HEK293 (cell line): Measurements from ENCODE around the gene SERTAD1.

Experiments used
- CTCF ChIA-PET: fragments of 350-600 bp; formaldehyde crosslinking; extraction: SDS; loops from one replicate; lab custom pipeline; 2021; ENCODE audit warnings: antibody characterized with exemption; lab: Yijun Ruan, JAX
- POLR2A ChIA-PET: fragments of 300-600 bp; formaldehyde crosslinking; extraction: SDS; loops from one replicate; lab custom pipeline; 2020; ENCODE audit warnings: antibody characterized with exemption, inconsistent platforms; lab: Yijun Ruan, JAX
- H3K27ac ChIP-seq: fragments of 200-500 bp; sonication (Bioruptor generic); 2 replicates; pipeline ENCODE4 v1.5.1; 2014; ENCODE audit warnings: low read depth, low read length, control low read depth, inconsistent platforms; ENCODE audit errors: extremely low read depth
- H3K36me3 ChIP-seq, 2 experiments: fragments of 200-500 bp in 1 of 2; sonication (Bioruptor generic) in 1 of 2; 1 replicate in 1 of 2; 2 replicates in 1 of 2; pipeline ENCODE4 v1.5.1; 2014 to 2017; ENCODE audit warnings: inconsistent platforms in 2 of 2, low read length in 2 of 2; ENCODE audit not compliant: control insufficient read depth in 2 of 2, insufficient read depth in 1 of 2
- H3K4me1 ChIP-seq: fragments of 200-500 bp; sonication (Bioruptor generic); 2 replicates; pipeline ENCODE4 v1.5.1; 2014; ENCODE audit warnings: mild to moderate bottlenecking, low read length, inconsistent platforms; ENCODE audit not compliant: control insufficient read depth, insufficient read depth
- H3K4me3 ChIP-seq: 2 replicates; pipeline ENCODE4 v1.5.1; 2011; ENCODE audit warnings: low read depth, mild to moderate bottlenecking, control low read depth, low read length, moderate library complexity
- H3K9me3 ChIP-seq: fragments of 200-500 bp; sonication (Bioruptor generic); 2 replicates; pipeline ENCODE4 v1.5.1; 2014; ENCODE audit warnings: low read depth, low read length, inconsistent platforms; ENCODE audit not compliant: control insufficient read depth, insufficient read depth
- CTCF ChIP-seq: fragments of 450-650 bp; formaldehyde crosslinking; IDR thresholded peaks from 2 replicates; pipeline ENCODE4 v1.5.1; 2016; ENCODE audit warnings: missing biosample characterization, missing genetic modification characterization
- FEZF1 ChIP-seq: fragments of 450-650 bp; formaldehyde crosslinking; IDR thresholded peaks from 2 replicates; pipeline ENCODE4 v1.5.1; 2016; ENCODE audit warnings: missing biosample characterization, missing genetic modification characterization
- HIC1 ChIP-seq: fragments of 450-650 bp; formaldehyde crosslinking; IDR thresholded peaks from 2 replicates; pipeline ENCODE4 v1.5.1; 2016; ENCODE audit warnings: missing biosample characterization, missing genetic modification characterization
- MEIS1 ChIP-seq: sonication (generic); formaldehyde crosslinking; IDR thresholded peaks from 2 replicates; pipeline ENCODE4 v1.8.1; 2022; ENCODE audit warnings: missing genetic modification reagents, mild to moderate bottlenecking, borderline replicate concordance
- MZF1 ChIP-seq: fragments of 450-650 bp; formaldehyde crosslinking; IDR thresholded peaks from 2 replicates; pipeline ENCODE4 v1.5.1; 2017; ENCODE audit warnings: missing biosample characterization, missing genetic modification characterization, borderline replicate concordance
- ZNF148 ChIP-seq: fragments of 450-650 bp; formaldehyde crosslinking; IDR thresholded peaks from 2 replicates; pipeline ENCODE4 v1.5.0; 2017; ENCODE audit warnings: missing biosample characterization, missing genetic modification characterization, borderline replicate concordance
- ZNF335 ChIP-seq: fragments of 450-650 bp; formaldehyde crosslinking; conservative IDR thresholded peaks from 2 replicates; pipeline ENCODE4 v1.5.1; 2016; ENCODE audit warnings: missing biosample characterization, missing genetic modification characterization
- ZNF423 ChIP-seq: fragments of 450-650 bp; formaldehyde crosslinking; IDR thresholded peaks from 2 replicates; pipeline ENCODE4 v1.5.1; 2016; ENCODE audit warnings: missing biosample characterization, missing genetic modification characterization
- ZNF473 ChIP-seq: fragments of 450-650 bp; formaldehyde crosslinking; IDR thresholded peaks from 2 replicates; pipeline ENCODE4 v1.5.1; 2017; ENCODE audit warnings: missing biosample characterization, missing genetic modification characterization
- ZNF600 ChIP-seq: fragments of 450-650 bp; formaldehyde crosslinking; IDR thresholded peaks from 2 replicates; pipeline ENCODE4 v1.5.1; 2016; ENCODE audit warnings: missing biosample characterization, missing genetic modification characterization
- ZNF654 ChIP-seq: fragments of 450-650 bp; formaldehyde crosslinking; IDR thresholded peaks from 2 replicates; pipeline ENCODE4 v1.5.1; 2016; ENCODE audit warnings: low read depth, missing biosample characterization, missing genetic modification characterization
- ZNF664 ChIP-seq: fragments of 450-650 bp; formaldehyde crosslinking; IDR thresholded peaks from 2 replicates; pipeline ENCODE4 v1.5.1; 2016; ENCODE audit warnings: missing biosample characterization, missing genetic modification characterization
- TF ChIP-seq, protein P1 (sequence below): fragments of 450-650 bp; formaldehyde crosslinking; IDR thresholded peaks from 2 replicates; pipeline ENCODE4 v1.5.1; 2016; ENCODE audit warnings: missing biosample characterization, missing genetic modification characterization
- TF ChIP-seq, protein P2 (sequence below): fragments of 450-650 bp; formaldehyde crosslinking; IDR thresholded peaks from 2 replicates; pipeline ENCODE4 v1.5.1; 2016; ENCODE audit warnings: missing biosample characterization, missing genetic modification characterization

Gene SERTAD1

GRCh38 chr19:40378509-40378908 is 47.3 kb downstream of the SERTAD1 start:
- TF ChIP-seq ZNF335 = no peak
- no peak for TF ChIP-seq ZNF654 (tag by site-specific recombination)
- no peak for TF ChIP-seq FEZF1 (tag by site-specific recombination)
- TF ChIP-seq ZNF148 (tag by site-specific recombination) = no peak
- TF ChIP-seq MEIS1 (CRISPR knock-in tag) = no peak
- no peak for TF ChIP-seq ZNF423 (tag by site-specific recombination)
- TF ChIP-seq HIC1 (tag by site-specific recombination) = peak; percentile 38; the same call in 1 of the 2 replicates
- no peak for TF ChIP-seq MZF1 (tag by site-specific recombination)
- no peak for TF ChIP-seq ZNF473 (tag by site-specific recombination)
- TF ChIP-seq, protein P1, sequence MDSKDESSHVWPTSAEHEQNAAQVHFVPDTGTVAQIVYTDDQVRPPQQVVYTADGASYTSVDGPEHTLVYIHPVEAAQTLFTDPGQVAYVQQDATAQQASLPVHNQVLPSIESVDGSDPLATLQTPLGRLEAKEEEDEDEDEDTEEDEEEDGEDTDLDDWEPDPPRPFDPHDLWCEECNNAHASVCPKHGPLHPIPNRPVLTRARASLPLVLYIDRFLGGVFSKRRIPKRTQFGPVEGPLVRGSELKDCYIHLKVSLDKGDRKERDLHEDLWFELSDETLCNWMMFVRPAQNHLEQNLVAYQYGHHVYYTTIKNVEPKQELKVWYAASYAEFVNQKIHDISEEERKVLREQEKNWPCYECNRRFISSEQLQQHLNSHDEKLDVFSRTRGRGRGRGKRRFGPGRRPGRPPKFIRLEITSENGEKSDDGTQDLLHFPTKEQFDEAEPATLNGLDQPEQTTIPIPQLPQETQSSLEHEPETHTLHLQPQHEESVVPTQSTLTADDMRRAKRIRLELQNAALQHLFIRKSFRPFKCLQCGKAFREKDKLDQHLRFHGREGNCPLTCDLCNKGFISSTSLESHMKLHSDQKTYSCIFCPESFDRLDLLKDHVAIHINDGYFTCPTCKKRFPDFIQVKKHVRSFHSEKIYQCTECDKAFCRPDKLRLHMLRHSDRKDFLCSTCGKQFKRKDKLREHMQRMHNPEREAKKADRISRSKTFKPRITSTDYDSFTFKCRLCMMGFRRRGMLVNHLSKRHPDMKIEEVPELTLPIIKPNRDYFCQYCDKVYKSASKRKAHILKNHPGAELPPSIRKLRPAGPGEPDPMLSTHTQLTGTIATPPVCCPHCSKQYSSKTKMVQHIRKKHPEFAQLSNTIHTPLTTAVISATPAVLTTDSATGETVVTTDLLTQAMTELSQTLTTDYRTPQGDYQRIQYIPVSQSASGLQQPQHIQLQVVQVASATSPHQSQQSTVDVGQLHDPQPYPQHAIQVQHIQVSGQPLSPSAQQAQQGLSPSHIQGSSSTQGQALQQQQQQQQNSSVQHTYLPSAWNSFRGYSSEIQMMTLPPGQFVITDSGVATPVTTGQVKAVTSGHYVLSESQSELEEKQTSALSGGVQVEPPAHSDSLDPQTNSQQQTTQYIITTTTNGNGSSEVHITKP = peak; percentile 69; the same call in 1 of the 2 replicates
- TF ChIP-seq CTCF (tag by site-specific recombination) = peak; percentile 53; the same call in 1 of the 2 replicates
- peak; percentile 49 for TF ChIP-seq ZNF600 (tag by site-specific recombination)
- Histone ChIP-seq H3K4me1 (no peaks in the 10 kb centered on the region), H3K27ac (no peak overlapping the region), H3K4me3 (no peak overlapping the region), H3K9me3 (no peaks in the 10 kb centered on the region), H3K36me3 (peaks cover 23 to 44% of the 10 kb centered on the region in 2 experiments)
- ChIA-PET CTCF (no interaction called here), POLR2A (no interaction called here)

- Histone ChIP-seq H3K27ac (no peak overlapping the region), H3K9me3 (no peaks in the 10 kb centered on the region), H3K4me1 (no peaks in the 10 kb centered on the region), H3K36me3 (peaks cover 29 to 47% of the 10 kb centered on the region in 2 experiments), H3K4me3 (no peak overlapping the region)
- POLR2A ChIA-PET = no interaction called here
- TF ChIP-seq, protein P2, sequence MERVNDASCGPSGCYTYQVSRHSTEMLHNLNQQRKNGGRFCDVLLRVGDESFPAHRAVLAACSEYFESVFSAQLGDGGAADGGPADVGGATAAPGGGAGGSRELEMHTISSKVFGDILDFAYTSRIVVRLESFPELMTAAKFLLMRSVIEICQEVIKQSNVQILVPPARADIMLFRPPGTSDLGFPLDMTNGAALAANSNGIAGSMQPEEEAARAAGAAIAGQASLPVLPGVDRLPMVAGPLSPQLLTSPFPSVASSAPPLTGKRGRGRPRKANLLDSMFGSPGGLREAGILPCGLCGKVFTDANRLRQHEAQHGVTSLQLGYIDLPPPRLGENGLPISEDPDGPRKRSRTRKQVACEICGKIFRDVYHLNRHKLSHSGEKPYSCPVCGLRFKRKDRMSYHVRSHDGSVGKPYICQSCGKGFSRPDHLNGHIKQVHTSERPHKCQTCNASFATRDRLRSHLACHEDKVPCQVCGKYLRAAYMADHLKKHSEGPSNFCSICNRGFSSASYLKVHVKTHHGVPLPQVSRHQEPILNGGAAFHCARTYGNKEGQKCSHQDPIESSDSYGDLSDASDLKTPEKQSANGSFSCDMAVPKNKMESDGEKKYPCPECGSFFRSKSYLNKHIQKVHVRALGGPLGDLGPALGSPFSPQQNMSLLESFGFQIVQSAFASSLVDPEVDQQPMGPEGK (tag by site-specific recombination) = peak; percentile 35; the same call in 1 of the 2 replicates
- TF ChIP-seq ZNF664 (tag by site-specific recombination) = no peak
- CTCF ChIA-PET = no interaction called here
Measured at GRCh38 chr19:40377876-40378385, 47.9 kb downstream of the SERTAD1 start.
